Mucosa of descending colon (tissue), 3 donors: ENCODE results near the gene EFNA5. TPM values are rescaled to one million over a fixed set of nuclear protein-coding genes. Genes with fewer than 3 reads are reported as not detected.

Source experiments
- ATAC-seq: fragments of 200-7000 bp; cut with Tn5 transposase; one replicate; pipeline ENCODE4 v1.9.1; 2020; ENCODE audit warnings: mild to moderate bottlenecking, moderate library complexity
- DNase-seq, 3 donors: peaks; one replicate each; pipeline ENCODE4 v3.0.0-alpha.2; 2020
- H3K36me3 ChIP-seq: fragments of 200-600 bp; one replicate; pipeline ENCODE4 v1.8.0; 2021; ENCODE audit warnings: low read depth, mild to moderate bottlenecking
- H3K4me1 ChIP-seq: fragments of 200-600 bp; one replicate; pipeline ENCODE4 v1.8.0; 2021; ENCODE audit warnings: low read depth, mild to moderate bottlenecking
- H3K4me3 ChIP-seq: fragments of 200-600 bp; one replicate; pipeline ENCODE4 v1.8.0; 2021; ENCODE audit warnings: mild to moderate bottlenecking
- H3K9me3 ChIP-seq: fragments of 200-600 bp; one replicate; pipeline ENCODE4 v1.8.0; 2021; ENCODE audit warnings: mild to moderate bottlenecking
- intact Hi-C, 2 donors: fragments of 100-400 bp; cut with DNase I in 1 of 2; cut with micrococcal nuclease in 1 of 2; formaldehyde crosslinking; loops; one replicate each; pipeline versions ENCODE4 v1.11.0 to v1.11.1; 2022; cut with DNase I, micrococcal nuclease
- total RNA-seq, 3 donors: library from RNA; stranded (reverse); fragmentation: NEBNext Ultra II Directional in 2 of 3; extraction: Animal tissue kit (Norgen Biotek cat#: 25700) in 2 of 3; gene quantifications; one replicate each; pipeline versions ENCODE4 v1.2.1 to v1.2.4, GENCODE V29; 2021 to 2023
- TF ChIP-seq, protein P1 (sequence below): fragments of 200-600 bp; IDR thresholded peaks from one replicate; pipeline ENCODE4 v1.8.0; 2022; ENCODE audit warnings: antibody characterized with exemption, mild to moderate bottlenecking
- donor health status: DM: no; HTN: no; CAD: no; lungs with moderate emphysema.
- donor health status: DM: no; HTN: no; CAD: no.
- donor health status: DM: no; HTN: yes; CAD: no.

EFNA5 gene
- total RNA-seq, 3 donors from 2014 or later: 12.7 to 14.4 (median 14.3) TPM

GRCh38 chr5:107337281-107337680 lies 333.5 kb downstream of the EFNA5 start:
- Histone ChIP-seq H3K9me3 (no peaks in the 10 kb centered on the region), H3K4me3 (no peak overlapping the region), H3K4me1 (no peaks in the 10 kb centered on the region), H3K36me3 (no peaks in the 10 kb centered on the region)
- intact Hi-C loops: no loop called here
- peak; percentile 99 for ATAC-seq
- TF ChIP-seq, protein P1, sequence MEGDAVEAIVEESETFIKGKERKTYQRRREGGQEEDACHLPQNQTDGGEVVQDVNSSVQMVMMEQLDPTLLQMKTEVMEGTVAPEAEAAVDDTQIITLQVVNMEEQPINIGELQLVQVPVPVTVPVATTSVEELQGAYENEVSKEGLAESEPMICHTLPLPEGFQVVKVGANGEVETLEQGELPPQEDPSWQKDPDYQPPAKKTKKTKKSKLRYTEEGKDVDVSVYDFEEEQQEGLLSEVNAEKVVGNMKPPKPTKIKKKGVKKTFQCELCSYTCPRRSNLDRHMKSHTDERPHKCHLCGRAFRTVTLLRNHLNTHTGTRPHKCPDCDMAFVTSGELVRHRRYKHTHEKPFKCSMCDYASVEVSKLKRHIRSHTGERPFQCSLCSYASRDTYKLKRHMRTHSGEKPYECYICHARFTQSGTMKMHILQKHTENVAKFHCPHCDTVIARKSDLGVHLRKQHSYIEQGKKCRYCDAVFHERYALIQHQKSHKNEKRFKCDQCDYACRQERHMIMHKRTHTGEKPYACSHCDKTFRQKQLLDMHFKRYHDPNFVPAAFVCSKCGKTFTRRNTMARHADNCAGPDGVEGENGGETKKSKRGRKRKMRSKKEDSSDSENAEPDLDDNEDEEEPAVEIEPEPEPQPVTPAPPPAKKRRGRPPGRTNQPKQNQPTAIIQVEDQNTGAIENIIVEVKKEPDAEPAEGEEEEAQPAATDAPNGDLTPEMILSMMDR: no peak
- peak in 1 of 3 donors; percentile 9 for DNase-seq

GRCh38 chr5:107331882-107332281 lies 338.9 kb downstream of the EFNA5 start:
- TF ChIP-seq, protein P1: no peak
- H3K36me3 ChIP-seq: no peaks in the 10 kb centered on the region
- no peak for DNase-seq
- peak; percentile 30 for ATAC-seq
- no peaks in the 10 kb centered on the region for H3K4me1 ChIP-seq
- H3K9me3 ChIP-seq: no peaks in the 10 kb centered on the region
- intact Hi-C loops: no loop called here
- no peak overlapping the region for H3K4me3 ChIP-seq

GRCh38 chr5:107331312-107331711 lies 339.4 kb downstream of the EFNA5 start:
- TF ChIP-seq, protein P1: no peak
- intact Hi-C loops: no loop called here
- Histone ChIP-seq H3K36me3 (no peaks in the 10 kb centered on the region), H3K4me1 (no peaks in the 10 kb centered on the region), H3K4me3 (no peak overlapping the region), H3K9me3 (no peaks in the 10 kb centered on the region)
- ATAC-seq (no peak), DNase-seq (no peak)

DNA sequence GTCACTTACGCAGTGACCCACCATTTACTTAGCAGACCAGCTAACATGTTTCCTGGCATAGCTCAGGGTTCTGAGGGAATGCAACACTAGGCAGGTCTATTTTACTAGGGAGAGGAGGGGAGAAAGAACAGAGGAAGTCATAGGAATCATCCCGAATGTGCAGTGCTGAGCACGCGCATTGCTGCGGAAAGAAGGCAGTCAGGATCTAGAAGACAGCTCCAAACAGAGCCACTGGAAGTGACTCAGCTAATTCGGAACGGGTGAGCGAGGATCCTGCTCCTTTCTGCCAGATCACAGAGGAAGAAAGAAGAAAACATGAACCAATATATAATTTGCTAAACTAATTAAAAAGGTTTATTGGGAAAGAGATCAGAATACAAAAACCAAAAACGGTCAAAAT lies 339.8 kb downstream of the EFNA5 start:
- ATAC-seq: no peak
- TF ChIP-seq, protein P1: no peak

GRCh38 chr5:107329850-107330249 lies 340.9 kb downstream of the EFNA5 start:
- Histone ChIP-seq H3K4me1 (no peaks in the 10 kb centered on the region), H3K36me3 (no peaks in the 10 kb centered on the region), H3K4me3 (no peak overlapping the region), H3K9me3 (no peaks in the 10 kb centered on the region)
- no peak for DNase-seq
- intact Hi-C loops: no loop called here
- TF ChIP-seq, protein P1: no peak
- no peak for ATAC-seq

More for the DNA sequence above, 339.8 kb downstream of the EFNA5 start:
- intact Hi-C loops: no loop called here
- Histone ChIP-seq H3K4me3 (no peak overlapping the region), H3K4me1 (no peaks in the 10 kb centered on the region), H3K36me3 (no peaks in the 10 kb centered on the region), H3K9me3 (no peaks in the 10 kb centered on the region)
- no peak for DNase-seq
